Right cardiac atrium (tissue), 5 donors: ENCODE results near the gene ASXL1. TPM values are rescaled to one million over a fixed set of nuclear protein-coding genes. Genes with fewer than 3 reads are reported as not detected.
A peak's percentile ranks its signal among the peaks of the same experiment; 100 is the strongest.
"Not testable (repeated sequence)": the region's sequence is repeated elsewhere in the genome, so short reads cannot be mapped to it uniquely, and the experiment has no call there.

Experiments used
- ATAC-seq, 2 donors: fragments of 200-7000 bp; cut with Tn5 transposase; one replicate each; pipeline versions ENCODE4 v1.8.0 to v1.9.1; 2020; ENCODE audit warnings: moderate library complexity in 2 of 2, mild to moderate bottlenecking in 1 of 2
- DNase-seq, 3 donors: peaks; one replicate each; pipeline ENCODE4 v3.0.0-alpha.2; 2020
- H3K27ac ChIP-seq: one replicate; pipeline ENCODE4 v1.5.1; 2013; ENCODE audit warnings: mild to moderate bottlenecking, low read length, control low read depth, moderate library complexity
- H3K27me3 ChIP-seq: one replicate; pipeline ENCODE4 v1.6.1; 2013; ENCODE audit not compliant: control insufficient read depth, insufficient read depth
- H3K4me1 ChIP-seq: one replicate; pipeline ENCODE4 v1.6.1; 2013; ENCODE audit warnings: low read length; ENCODE audit not compliant: control insufficient read depth, insufficient read depth
- H3K4me3 ChIP-seq: one replicate; pipeline ENCODE4 v1.5.1; 2013; ENCODE audit warnings: low read length, control low read depth
- H3K9me3 ChIP-seq: one replicate; pipeline ENCODE4 v1.6.1; 2013; ENCODE audit warnings: low read length; ENCODE audit not compliant: control insufficient read depth
- WGBS: extraction: QIAGEN DNeasy Blood & Tissue Kit; methylation state at CpG from one replicate; pipeline ENCODE4 v1.1.7; 2013; 5-methylcytosine and 5-hydroxymethylcytosine counted together
- intact Hi-C, 4 donors: fragments of 100-400 bp; cut with DNase I; formaldehyde crosslinking; loops; one replicate each; pipeline versions ENCODE4 v1.11.0 to v1.14.0; 2022 to 2023
- polyA plus RNA-seq: library from polyadenylated mRNA; stranded (reverse); fragments of 200-250 nt; gene quantifications from one replicate; pipeline ENCODE4 v1.2.3, GENCODE V29; 2013
- total RNA-seq, 4 donors: library from RNA; stranded (reverse); fragmentation: NEBNext Ultra II Directional; extraction: Animal tissue kit (Norgen Biotek cat#: 25700); gene quantifications; one replicate each; pipeline ENCODE4 v1.2.1, GENCODE V29; 2021
- donor health status: healthy with polysubstance abuse.
- donor health status: DM: no; HTN: yes; CAD: no.
- donor health status: DM: no; HTN: no; CAD: no.
- donor health status: DM: no; HTN: yes; CAD: no; lungs with severe emphysema.
- donor health status: DM: yes; HTN: yes; CAD: no.

Gene ASXL1
- total and polyA plus RNA-seq, 5 donors: 19.1 to 51.3 (median 37.0) TPM

GRCh38 chr20:32354592-32355416 is 3.3 kb upstream of the ASXL1 start:
- H3K27ac ChIP-seq: no peak overlapping the region
- H3K9me3 ChIP-seq: no peaks in the 10 kb centered on the region

GRCh38 chr20:32355417-32355841 is 2.7 kb upstream of the ASXL1 start:
- H3K4me1 ChIP-seq: no peaks in the 10 kb centered on the region
- no peaks in the 10 kb centered on the region for H3K9me3 ChIP-seq
- H3K4me3 ChIP-seq: no peak overlapping the region
- H3K27me3 ChIP-seq: no peaks in the 10 kb centered on the region
- DNase-seq (no peak), ATAC-seq (no peak)
- WGBS: 78% methylated on average over 6 of the region's 6 CpGs
- intact Hi-C loops: no loop called here
- no peak overlapping the region for H3K27ac ChIP-seq

More at GRCh38 chr20:32354592-32355416, 3.3 kb upstream of the ASXL1 start:
- ATAC-seq (no peak), DNase-seq (no peak)
- H3K4me1 ChIP-seq: no peaks in the 10 kb centered on the region
- H3K27me3 ChIP-seq: no peaks in the 10 kb centered on the region
- H3K4me3 ChIP-seq: no peak overlapping the region
- 62% methylated on average over 2 of the region's 2 CpGs for WGBS
- intact Hi-C loops: no loop called here

DNA sequence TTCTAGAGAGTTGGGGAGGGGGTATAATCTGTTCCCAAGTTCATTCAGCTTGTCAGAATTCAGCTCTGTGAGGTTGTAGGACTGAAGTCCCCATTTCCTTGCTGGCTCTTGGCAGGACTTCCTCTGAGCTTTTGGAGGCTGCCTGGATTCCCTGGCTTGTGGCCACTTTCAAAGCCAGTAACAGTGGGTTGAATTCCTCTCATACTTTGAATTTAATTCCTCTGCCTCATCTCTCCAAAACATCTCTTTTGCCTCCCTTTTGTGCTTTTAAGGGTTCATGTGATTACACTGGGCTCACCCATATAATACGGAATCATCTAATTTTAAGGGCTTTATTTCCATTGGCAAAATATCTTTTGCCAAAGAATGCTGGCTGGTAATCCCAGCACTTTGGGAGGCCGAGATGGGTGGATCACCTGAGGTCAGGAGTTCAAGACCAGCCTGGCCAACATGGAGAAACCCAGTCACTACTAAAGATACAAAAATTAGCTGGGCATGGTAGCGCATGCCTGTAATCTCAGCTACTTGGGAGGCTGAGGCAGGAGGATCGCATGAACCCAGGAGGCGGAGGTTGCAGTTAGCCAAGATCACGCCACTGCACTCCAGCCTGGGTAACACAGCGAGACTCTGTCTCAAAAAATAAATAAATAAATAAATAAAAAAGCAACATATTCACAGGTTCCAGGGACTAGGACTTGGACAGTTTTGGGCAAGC is 2.1 kb upstream of the ASXL1 start:
- H3K27me3 ChIP-seq, H3K4me3 ChIP-seq, DNase-seq, H3K9me3 ChIP-seq, H3K4me1 ChIP-seq, H3K27ac ChIP-seq, ATAC-seq, intact Hi-C loops: not testable (repeated sequence)
- WGBS: 74% methylated on average over 7 of the region's 7 CpGs

GRCh38 chr20:32356622-32357374 is 1.3 kb upstream of the ASXL1 start:
- Histone ChIP-seq H3K27ac (peak overlapping the region; percentile 85), H3K4me1 (no peaks in the 10 kb centered on the region), H3K27me3 (no peaks in the 10 kb centered on the region), H3K4me3 (peak overlapping the region; percentile 97), H3K9me3 (no peaks in the 10 kb centered on the region)
- ATAC-seq: no peak
- intact Hi-C loops: no loop called here
- WGBS: 16% methylated on average over 13 of the region's 13 CpGs
- DNase-seq: no peak

DNA sequence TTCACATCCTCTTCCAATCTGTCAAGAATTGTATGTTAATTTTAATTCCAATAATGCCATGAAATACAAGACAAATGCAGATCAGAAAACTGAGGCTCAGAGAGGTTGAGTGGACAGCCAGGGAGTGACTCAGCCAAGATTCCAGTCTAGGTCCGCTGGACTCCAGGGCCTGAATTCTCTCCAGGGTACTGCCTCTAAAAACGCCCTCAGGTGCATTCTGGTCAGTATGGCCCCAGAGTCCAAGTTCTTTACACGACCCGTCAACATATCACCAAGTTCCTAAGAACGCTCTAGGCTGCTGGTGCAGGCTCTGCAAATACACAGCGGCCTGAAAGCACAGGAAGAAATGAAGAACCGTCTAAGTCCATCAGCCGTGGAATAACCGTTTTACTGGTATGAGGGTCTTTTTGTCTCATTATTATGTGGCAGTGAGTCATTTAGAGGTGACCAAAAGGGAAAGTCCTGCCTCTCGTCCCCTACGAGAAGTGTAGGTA is 709 bp upstream of the ASXL1 start:
- ATAC-seq (peak; percentile 13 to 31), DNase-seq (no peak)
- H3K27ac ChIP-seq: peak overlapping the region; percentile 85
- H3K27me3 ChIP-seq: no peaks in the 10 kb centered on the region
- intact Hi-C loops: no loop called here
- H3K4me3 ChIP-seq: peak overlapping the region; percentile 97
- H3K9me3 ChIP-seq: no peaks in the 10 kb centered on the region
- no peaks in the 10 kb centered on the region for H3K4me1 ChIP-seq
- under 1% methylated on average over 11 of the region's 11 CpGs for WGBS

DNA sequence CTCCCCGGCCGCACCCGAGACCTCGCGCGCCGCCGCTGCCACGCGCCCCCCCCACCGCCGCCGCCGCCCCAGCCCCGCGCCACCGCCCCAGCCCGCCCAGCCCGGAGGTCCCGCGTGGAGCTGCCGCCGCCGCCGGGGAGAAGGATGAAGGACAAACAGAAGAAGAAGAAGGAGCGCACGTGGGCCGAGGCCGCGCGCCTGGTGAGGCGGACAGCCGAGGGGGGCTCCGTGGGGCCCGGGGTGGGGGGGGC is 426 bp downstream of the ASXL1 start:
- no peaks in the 10 kb centered on the region for H3K9me3 ChIP-seq
- DNase-seq (no peak), ATAC-seq (no peak)
- H3K27me3 ChIP-seq: no peaks in the 10 kb centered on the region
- H3K27ac ChIP-seq: peak overlapping the region; percentile 58
- WGBS: under 1% methylated on average over 35 of the region's 35 CpGs
- peaks cover under 1% of the 10 kb centered on the region for H3K4me1 ChIP-seq
- peak overlapping the region; percentile 97 for H3K4me3 ChIP-seq
- intact Hi-C loops: no loop called here

DNA sequence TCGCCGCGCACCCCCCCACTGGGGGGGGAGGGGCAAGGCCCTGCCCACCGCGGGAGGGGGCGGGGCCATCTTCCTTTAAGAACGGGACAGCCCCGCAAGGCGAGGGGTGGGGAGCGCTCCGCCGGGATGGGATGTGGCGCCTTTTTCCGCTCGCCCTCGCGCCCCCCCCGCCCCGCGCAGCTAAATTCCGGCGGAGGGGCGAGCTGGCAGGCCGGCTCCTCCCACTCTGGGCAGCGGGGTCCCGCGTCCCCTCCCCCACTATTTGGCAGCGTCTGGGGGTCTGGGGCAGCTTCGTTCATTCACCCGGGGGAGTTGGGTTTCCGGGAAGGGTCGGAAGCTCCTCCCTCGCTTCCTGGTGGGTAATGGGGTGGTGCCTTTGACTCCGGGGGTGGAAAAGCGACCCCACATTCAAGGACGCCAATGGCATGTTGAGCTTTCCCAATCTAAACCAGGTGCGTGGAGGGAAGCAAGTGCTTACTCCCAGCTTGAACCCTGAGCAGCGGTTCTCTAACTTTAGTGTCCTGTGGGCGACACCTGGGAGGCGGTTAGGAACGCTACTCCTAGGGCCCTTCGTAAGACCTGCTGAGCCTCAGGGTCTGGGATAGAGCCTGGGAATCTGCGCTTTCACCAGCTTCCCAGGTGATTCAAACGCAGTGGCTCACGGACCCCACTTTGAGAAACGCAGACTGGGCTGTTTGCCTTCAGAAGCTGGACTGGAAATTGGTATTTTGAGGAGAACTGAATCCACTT is 927 bp downstream of the ASXL1 start:
- Histone ChIP-seq H3K4me1 (peaks cover 4% of the 10 kb centered on the region), H3K27me3 (no peaks in the 10 kb centered on the region), H3K4me3 (peak overlapping the region; percentile 97), H3K9me3 (no peaks in the 10 kb centered on the region), H3K27ac (peak overlapping the region; percentile 94)
- DNase-seq (peak; percentile 84 to 93 (median 91)), ATAC-seq (peak; percentile 62 to 70)
- intact Hi-C loops: no loop called here
- WGBS: under 1% methylated on average over 46 of the region's 46 CpGs

DNA sequence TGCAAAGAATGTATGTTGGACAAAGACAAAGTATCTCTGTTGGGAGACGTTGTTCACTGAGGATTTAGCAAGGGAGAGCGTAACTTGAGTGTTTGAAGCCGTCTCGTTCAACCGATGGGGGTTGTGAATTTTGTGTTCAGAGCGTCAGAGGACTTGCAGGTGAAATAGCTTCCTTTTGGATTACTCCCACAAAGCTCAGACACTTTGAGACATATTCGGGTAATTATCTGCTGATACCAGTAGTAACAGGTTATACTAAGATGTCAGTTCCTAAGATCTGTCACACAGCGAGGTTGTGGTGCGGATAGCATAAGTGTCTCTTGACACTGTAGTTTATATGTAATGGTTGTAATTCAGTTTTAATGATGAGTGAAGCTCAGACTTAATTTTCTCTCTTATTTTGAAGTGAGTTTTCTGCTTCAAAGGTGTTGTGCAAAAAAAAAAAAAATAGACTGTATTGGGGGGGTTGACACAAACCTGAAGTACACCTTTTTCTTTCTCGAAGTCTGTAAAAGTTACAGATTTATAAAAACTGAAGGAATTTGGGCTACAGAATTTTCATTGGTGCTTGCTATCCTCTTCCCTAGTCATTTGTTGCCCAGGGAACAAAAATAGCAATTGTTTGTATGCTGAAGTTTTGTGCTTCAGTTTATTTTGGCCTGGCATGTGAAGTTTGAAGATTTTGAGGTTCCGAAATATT is 1.7 kb downstream of the ASXL1 start:
- ATAC-seq (no peak), DNase-seq (no peak)
- 8% methylated on average over 11 of the region's 11 CpGs for WGBS
- Histone ChIP-seq H3K27me3 (no peaks in the 10 kb centered on the region), H3K9me3 (no peaks in the 10 kb centered on the region), H3K27ac (peak overlapping the region; percentile 94), H3K4me1 (peaks cover 4% of the 10 kb centered on the region), H3K4me3 (peak overlapping the region; percentile 97)
- intact Hi-C loops: loop anchor here in 1 of 4 donors (10.0 kb wide), 1 partner anchor 125 kb away; no protein-coding TSS in a partner anchor

GRCh38 chr20:32360333-32360634 is 2.2 kb downstream of the ASXL1 start:
- ATAC-seq (no peak), DNase-seq (no peak)
- H3K4me3 ChIP-seq: no peak overlapping the region
- no peak overlapping the region for H3K27ac ChIP-seq
- no peaks in the 10 kb centered on the region for H3K9me3 ChIP-seq
- intact Hi-C loops: loop anchor here in 1 of 4 donors (10.0 kb wide), 1 partner anchor 125 kb away; no protein-coding TSS in a partner anchor
- H3K4me1 ChIP-seq: peaks cover 4% of the 10 kb centered on the region
- H3K27me3 ChIP-seq: no peaks in the 10 kb centered on the region
- WGBS: 18% methylated on average over 5 of the region's 5 CpGs

DNA sequence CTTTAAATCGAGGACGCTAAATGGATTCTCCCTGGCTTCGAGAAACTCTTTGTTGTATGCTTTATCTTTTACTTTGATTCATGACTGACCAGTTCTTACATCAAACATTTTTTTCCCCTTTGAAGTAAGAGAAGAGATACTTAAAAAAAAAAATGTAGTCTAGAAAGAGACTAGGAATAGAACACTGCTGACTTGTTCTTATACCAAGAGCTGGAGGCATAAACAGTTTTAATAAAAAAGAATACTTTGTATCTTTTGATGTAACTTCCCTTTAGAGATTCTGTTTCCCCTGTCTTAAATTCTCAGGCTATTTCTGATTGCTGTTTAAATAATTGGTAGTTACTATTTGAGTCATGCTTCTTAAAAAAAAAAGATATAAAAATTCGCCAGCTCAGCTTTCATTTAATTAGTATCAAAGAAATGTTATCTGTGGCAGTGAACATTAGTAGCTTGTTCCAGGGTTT is 4.8 kb downstream of the ASXL1 start:
- no peaks in the 10 kb centered on the region for H3K27me3 ChIP-seq
- no peaks in the 10 kb centered on the region for H3K9me3 ChIP-seq
- 25% methylated on average over 4 of the region's 4 CpGs for WGBS
- intact Hi-C loops: loop anchor here in 1 of 4 donors (10.0 kb wide), 1 partner anchor 122 kb away; no protein-coding TSS in a partner anchor
- H3K27ac ChIP-seq: no peak overlapping the region
- H3K4me3 ChIP-seq: no peak overlapping the region
- peaks cover 7% of the 10 kb centered on the region for H3K4me1 ChIP-seq
- ATAC-seq (no peak), DNase-seq (no peak)
